Brain pericyte (primary cell): ENCODE results near the gene ROM1.
"Not testable (repeated sequence)": the region's sequence is repeated elsewhere in the genome, so short reads cannot be mapped to it uniquely, and the experiment has no call there.

ENCODE experiments used
- DNase-seq: peaks from one replicate; pipeline ENCODE4 v3.0.0-alpha.2; 2012; ENCODE audit warnings: low read depth, low spot score

Gene ROM1

DNA sequence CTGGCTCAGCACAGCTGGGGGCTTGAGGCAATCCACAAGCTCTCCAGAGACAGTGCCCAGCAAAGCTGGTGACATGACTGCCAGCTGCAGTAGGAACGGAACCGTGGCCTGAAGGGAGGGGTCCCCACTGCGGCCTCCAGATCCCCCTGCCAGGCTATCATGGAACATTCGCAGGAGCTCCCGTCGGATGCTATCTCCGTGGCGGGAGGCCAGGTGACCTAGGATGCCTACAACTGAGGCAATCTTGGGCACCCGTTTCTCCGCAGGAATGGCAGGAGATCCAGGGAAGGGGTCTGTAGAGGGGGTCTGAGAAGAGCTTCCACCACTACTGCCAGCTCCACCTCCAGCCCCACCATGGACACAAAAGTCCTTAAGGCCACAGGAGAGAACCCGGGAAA is 35.9 kb downstream of the ROM1 start:
- no peak for DNase-seq

DNA sequence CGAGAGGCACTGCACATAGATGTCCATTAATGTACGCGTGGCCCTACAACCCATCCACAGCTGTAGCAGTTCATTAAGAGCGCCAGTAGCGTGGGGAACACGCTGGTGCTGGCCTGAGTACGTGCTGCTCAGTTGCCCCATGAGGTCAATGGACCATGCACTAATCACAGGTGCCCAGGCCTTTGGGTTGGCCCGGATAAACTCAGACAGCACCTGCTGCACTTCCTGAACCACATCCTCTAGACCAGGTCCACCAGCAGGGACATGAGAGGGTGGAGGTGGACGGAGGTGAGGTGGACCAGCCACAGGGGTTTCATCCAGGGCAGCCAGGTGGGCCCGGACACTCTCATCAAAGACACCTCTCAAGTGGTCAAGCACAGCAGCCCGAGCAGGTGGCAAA is 36.4 kb downstream of the ROM1 start:
- DNase-seq, result no peak

DNA sequence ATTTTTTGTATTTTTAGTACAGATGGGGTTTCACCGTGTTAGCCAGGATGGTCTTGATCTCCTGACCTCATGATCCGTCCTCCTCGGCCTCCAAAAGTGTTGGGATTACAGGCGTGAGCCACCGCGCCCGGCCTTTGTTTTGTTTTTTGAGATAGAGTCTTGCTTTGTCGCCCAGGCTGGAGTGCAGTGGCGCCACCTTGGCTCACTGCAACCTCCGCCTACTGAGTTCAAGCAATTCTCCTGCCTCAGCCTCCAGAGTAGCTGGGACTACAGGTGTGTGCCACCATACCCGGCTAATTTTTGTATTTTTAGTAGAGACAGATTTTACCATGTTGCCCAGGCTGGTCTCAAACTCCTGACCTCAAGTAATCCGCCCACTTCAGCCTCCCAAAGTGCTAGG is 37.2 kb downstream of the ROM1 start:
- not testable (repeated sequence) for DNase-seq

DNA sequence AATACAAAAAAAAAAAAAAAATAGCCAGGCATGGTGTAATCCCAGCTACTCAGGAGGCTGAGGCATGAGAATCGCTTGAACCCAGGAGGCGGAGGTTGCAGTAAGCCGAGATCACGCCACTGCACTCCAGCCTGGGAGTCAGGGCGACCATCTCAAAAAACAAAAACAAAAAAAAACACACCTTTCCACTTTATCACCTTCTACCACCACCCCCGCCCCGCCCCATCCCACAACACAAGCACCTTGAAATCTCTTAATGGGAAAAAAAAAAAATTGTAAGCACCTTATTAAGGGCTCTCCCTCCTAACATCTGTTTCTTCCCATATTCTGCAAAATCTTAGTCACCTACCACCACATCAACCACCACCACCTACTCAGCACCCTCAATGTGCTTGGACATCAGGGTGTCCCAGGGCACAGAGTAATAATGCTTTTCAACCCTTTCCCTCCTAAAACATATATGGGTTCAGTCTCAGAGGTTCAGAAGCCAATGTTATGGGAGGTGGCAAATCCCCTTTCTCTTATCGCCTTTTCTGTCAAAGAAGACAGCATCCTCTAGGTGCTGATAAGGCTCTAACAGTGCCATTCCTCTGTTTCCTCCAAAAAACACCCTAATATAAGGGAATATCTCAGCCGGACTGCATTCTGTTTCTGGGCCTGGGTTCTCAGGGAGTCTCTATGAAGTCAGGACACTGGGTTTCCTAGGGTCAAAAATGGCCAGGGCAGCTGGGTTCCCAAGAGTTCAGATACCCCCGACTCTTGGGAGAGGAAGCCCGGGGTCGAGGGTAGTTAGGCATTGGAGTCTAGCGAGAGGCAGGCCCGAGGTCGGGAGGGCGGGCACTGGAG is 39.3 kb downstream of the ROM1 start:
- no peak for DNase-seq

DNA sequence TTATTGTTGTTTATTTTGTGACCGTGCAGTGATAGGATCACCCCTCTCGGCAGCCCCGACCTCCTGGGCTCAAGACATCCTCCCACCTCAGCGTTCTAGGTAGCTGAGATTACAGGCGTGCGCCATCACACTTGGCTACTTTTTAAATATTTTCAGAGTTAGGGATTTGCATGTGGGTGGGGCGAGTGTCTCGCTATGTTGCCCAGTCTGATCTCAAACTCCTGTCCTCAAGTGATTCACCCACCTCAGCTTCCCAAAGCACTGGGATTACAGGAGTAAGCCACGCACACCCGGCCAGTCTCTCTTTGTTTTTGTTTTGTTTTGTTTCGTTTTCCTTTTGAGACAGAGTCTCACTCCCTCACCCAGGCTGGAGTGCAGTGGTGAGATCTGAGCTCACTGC is 41.2 kb downstream of the ROM1 start:
- DNase-seq, result no peak

DNA sequence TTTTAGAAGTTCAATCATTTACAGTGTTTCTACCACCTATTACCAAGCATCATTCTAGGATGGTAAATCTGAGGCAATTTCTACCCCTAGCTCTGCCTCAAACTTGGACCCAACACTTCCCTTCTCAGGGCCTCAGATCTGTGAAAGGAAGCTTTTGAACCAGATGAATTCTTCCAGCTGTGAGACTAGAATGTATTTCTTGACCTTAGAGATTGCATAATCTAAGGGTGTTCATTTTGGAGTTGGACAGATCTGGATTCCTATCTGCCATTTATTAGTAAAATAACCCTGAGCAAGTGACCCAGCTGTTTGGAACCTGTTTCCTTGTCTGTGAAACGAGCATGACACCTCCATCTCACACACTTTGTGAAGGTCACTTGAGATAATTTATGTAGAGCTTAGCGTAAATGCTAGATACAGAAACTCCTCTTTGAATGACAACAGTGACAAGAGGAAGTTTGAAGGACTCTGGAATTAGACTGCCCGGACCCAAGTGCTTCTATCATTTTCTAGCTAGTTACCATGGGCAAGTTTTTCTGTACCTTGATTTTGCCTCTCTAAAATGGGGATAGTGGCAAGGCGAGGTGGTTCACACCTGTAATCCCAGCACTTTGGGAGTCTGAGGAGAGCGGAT is 43.9 kb downstream of the ROM1 start:
- DNase-seq, result no peak

DNA sequence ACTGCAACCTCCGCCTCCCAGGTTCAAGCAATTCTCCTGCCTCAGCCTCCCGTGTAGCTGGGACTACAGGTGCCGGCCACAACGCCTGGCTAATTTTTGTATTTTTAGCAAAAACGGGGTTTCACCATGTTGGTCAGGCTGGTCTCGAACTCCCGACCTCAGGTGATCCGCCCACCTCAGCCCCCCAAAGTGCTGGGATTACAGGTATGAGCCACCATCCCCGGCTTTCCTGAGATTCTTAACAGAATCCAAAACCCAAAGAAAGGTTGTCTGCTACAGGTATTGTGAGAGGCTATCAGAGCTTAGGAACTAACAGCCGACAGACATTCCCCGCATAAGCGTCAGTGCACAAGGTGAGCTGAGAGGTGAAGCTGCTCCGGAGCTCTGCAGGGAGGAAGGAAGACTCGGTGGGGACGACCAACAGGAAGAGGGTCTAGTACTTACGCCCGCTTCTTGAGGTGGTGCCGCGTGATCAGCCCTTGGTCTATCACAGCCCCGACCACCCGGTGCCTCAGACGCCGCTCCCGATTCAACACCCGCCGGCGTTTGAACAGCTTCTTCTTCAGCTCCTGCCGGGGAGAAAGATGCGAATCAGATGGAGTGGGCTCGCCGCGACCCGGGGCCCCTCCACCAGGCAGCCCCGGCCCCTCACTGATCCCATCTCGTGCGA is 51.5 kb downstream of the ROM1 start:
- DNase-seq, result no peak
